Left lung (tissue), 10 donors: ENCODE results near the gene RAB4B. TPM values are rescaled to one million over a fixed set of nuclear protein-coding genes. Genes with fewer than 3 reads are reported as not detected.

Experiments used
- ATAC-seq: fragments of 200-7000 bp; cut with Tn5 transposase; one replicate; pipeline ENCODE4 v1.9.1; 2020; ENCODE audit warnings: moderate library complexity
- DNase-seq, 4 donors: peaks; one replicate each; pipeline ENCODE4 v3.0.0-alpha.2; 2013 to 2020
- H3K27ac ChIP-seq, 2 donors: fragments of 200-600 bp; sonication (generic) in 1 of 2; one replicate each; pipeline versions ENCODE4 v1.5.0 to v1.8.0; 2020 to 2021
- H3K27me3 ChIP-seq, 2 donors: fragments of 200-600 bp; sonication (generic) in 1 of 2; one replicate each; pipeline versions ENCODE4 v1.5.0 to v1.8.0; 2020 to 2021
- H3K36me3 ChIP-seq, 2 donors: fragments of 200-600 bp; sonication (generic) in 1 of 2; one replicate each; pipeline versions ENCODE4 v1.5.0 to v1.8.0; 2020 to 2021
- H3K4me1 ChIP-seq, 2 donors: fragments of 200-600 bp; one replicate each; pipeline ENCODE4 v1.8.0; 2021
- H3K4me3 ChIP-seq, 2 donors: fragments of 200-600 bp; sonication (generic) in 1 of 2; one replicate each; pipeline versions ENCODE4 v1.5.0 to v1.8.0; 2020 to 2021; ENCODE audit warnings: mild to moderate bottlenecking in 1 of 2
- H3K9me3 ChIP-seq, 2 donors: fragments of 200-600 bp; sonication (generic) in 1 of 2; one replicate each; pipeline versions ENCODE4 v1.5.0 to v1.8.0; 2020 to 2021
- CTCF ChIP-seq, 2 donors: fragments of 200-600 bp; sonication (generic) in 1 of 2; IDR thresholded peaks; one replicate each; pipeline versions ENCODE4 v1.5.0 to v1.8.0; 2021; ENCODE audit warnings: antibody characterized with exemption in 2 of 2
- intact Hi-C, 2 donors: fragments of 100-400 bp; cut with DNase I; formaldehyde crosslinking; loops; one replicate each; pipeline versions ENCODE4 v1.11.2 to v1.14.2; 2022
- polyA plus RNA-seq, 6 donors: library from polyadenylated mRNA; unstranded; fragments of 120-200 nt; gene quantifications; one replicate each; pipeline ENCODE4 v1.2.1, GENCODE V29; 2013; ENCODE audit not compliant: insufficient read length in 6 of 6
- total RNA-seq, 2 donors: library from RNA; stranded (reverse); fragmentation: NEBNext Ultra II Directional; extraction: Animal tissue kit (Norgen Biotek cat#: 25700); gene quantifications; one replicate each; pipeline ENCODE4 v1.2.1, GENCODE V29; 2021
- donor health status: DM: no; HTN: yes; CAD: no.
- donor health status: DM: no; HTN: no; CAD: no.

The RAB4B gene
- total and polyA plus RNA-seq, 8 donors = 11.1 to 50.4 (median 13.3) TPM

- no peaks in the 10 kb centered on the region for H3K27me3 ChIP-seq
- intact Hi-C loops = no loop called here
- no peak overlapping the region for H3K4me3 ChIP-seq
- TF ChIP-seq CTCF (IDR thresholded peaks at IDR 0.05) = no peak
- no peaks in the 10 kb centered on the region for H3K9me3 ChIP-seq
- peak overlapping the region; percentile 56 to 91 for H3K27ac ChIP-seq
- H3K4me1 ChIP-seq = peaks cover 63 to 99% of the 10 kb centered on the region in 2 donors
- peak in 1 of 4 donors; percentile 52 for DNase-seq
- peaks cover 0 to 86% of the 10 kb centered on the region in 2 donors for H3K36me3 ChIP-seq
- ATAC-seq = no peak
Observed at GRCh38 chr19:40805258-40805868, 27.3 kb downstream of the RAB4B start.

DNA sequence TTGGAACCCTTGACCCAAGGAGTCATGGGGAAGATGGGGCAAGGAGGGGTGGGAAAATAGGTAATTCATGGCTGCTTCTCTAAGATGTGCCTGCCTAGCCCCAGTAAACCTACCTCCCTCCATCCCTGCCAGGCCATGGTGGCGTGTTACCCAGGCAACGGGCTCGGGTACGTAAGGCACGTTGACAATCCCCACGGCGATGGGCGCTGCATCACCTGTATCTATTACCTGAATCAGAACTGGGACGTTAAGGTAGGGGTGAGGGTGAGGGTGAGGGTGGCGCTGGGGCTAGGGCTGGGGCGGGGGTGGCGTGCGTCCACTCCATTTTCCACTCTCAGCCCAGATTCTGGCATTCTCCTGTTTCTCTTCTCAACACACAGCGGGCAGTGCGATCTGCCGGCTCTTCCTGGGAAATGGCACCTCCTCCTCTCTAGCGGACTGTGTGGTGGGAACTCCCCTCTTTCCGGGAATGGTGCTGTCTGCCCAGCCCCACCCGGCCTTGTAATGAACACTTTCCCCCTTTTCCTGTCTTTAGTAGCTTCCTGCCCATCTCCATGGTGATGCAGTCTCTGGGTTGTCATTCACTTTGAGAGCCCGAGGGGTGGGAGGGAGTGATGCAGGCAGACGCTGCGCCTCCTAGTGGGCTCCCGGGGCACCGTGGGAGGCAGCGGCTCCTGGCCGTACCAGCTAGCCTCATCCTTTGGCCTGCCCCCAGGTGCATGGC is 28.5 kb downstream of the RAB4B start:
- intact Hi-C loops = no loop called here

GRCh38 chr19:40807147-40808020 is 29.3 kb downstream of the RAB4B start:
- Histone ChIP-seq H3K4me3 (peak overlapping the region in 1 of 2 donors; percentile 1), H3K9me3 (no peaks in the 10 kb centered on the region), H3K27me3 (no peaks in the 10 kb centered on the region), H3K4me1 (peaks cover 50 to 93% of the 10 kb centered on the region in 2 donors), H3K36me3 (peaks cover 0 to 67% of the 10 kb centered on the region in 2 donors), H3K27ac (peak overlapping the region; percentile 56 to 91)
- intact Hi-C loops = no loop called here
- ATAC-seq (no peak), DNase-seq (peak in 1 of 4 donors; percentile 71)
- peak in 1 of 2 donors; percentile 13 for TF ChIP-seq CTCF (IDR thresholded peaks at IDR 0.05)

More for the DNA sequence above, 28.5 kb downstream of the RAB4B start:
- Histone ChIP-seq H3K27me3 (no peaks in the 10 kb centered on the region), H3K36me3 (peaks cover 0 to 75% of the 10 kb centered on the region in 2 donors), H3K4me3 (peak overlapping the region in 1 of 2 donors; percentile 1), H3K4me1 (peaks cover 56 to 93% of the 10 kb centered on the region in 2 donors), H3K27ac (peak overlapping the region; percentile 56 to 91), H3K9me3 (no peaks in the 10 kb centered on the region)
- DNase-seq = peak; percentile 71 to 93 (median 82)
- peak; percentile 78 to 89 for TF ChIP-seq CTCF (IDR thresholded peaks at IDR 0.05)
- ATAC-seq = peak; percentile 30

DNA sequence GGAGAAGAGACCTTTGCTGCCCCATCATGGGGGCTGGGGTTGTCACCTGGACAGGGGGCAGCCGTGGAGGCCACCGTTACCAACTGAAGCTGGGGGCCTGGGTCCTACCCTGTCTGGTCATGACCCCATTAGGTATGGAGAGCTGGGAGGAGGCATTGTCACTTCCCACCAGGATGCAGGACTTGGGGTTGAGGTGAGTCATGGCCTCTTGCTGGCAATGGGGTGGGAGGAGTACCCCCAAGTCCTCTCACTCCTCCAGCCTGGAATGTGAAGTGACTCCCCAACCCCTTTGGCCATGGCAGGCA is 29.9 kb downstream of the RAB4B start:
- Histone ChIP-seq H3K27ac (peak overlapping the region in 1 of 2 donors; percentile 91), H3K27me3 (no peaks in the 10 kb centered on the region), H3K4me1 (peaks cover 44 to 93% of the 10 kb centered on the region in 2 donors), H3K36me3 (peaks cover 0 to 61% of the 10 kb centered on the region in 2 donors), H3K9me3 (no peaks in the 10 kb centered on the region), H3K4me3 (no peak overlapping the region)
- ATAC-seq = no peak
- intact Hi-C loops = no loop called here
- no peak for DNase-seq
- no peak for TF ChIP-seq CTCF (IDR thresholded peaks at IDR 0.05)
